HEK293 (cell line): ENCODE data around the gene CILP.

Source experiments
- CTCF ChIA-PET: fragments of 350-600 bp; formaldehyde crosslinking; extraction: SDS; loops from one replicate; lab custom pipeline; 2021; ENCODE audit warnings: antibody characterized with exemption; lab: Yijun Ruan, JAX
- POLR2A ChIA-PET: fragments of 300-600 bp; formaldehyde crosslinking; extraction: SDS; loops from one replicate; lab custom pipeline; 2020; ENCODE audit warnings: antibody characterized with exemption, inconsistent platforms; lab: Yijun Ruan, JAX
- H3K27ac ChIP-seq: fragments of 200-500 bp; sonication (Bioruptor generic); 2 replicates; pipeline ENCODE4 v1.5.1; 2014; ENCODE audit warnings: low read depth, low read length, control low read depth, inconsistent platforms; ENCODE audit errors: extremely low read depth
- H3K36me3 ChIP-seq, 2 experiments: fragments of 200-500 bp in 1 of 2; sonication (Bioruptor generic) in 1 of 2; 1 replicate in 1 of 2; 2 replicates in 1 of 2; pipeline ENCODE4 v1.5.1; 2014 to 2017; ENCODE audit warnings: inconsistent platforms in 2 of 2, low read length in 2 of 2; ENCODE audit not compliant: control insufficient read depth in 2 of 2, insufficient read depth in 1 of 2
- H3K4me1 ChIP-seq: fragments of 200-500 bp; sonication (Bioruptor generic); 2 replicates; pipeline ENCODE4 v1.5.1; 2014; ENCODE audit warnings: mild to moderate bottlenecking, low read length, inconsistent platforms; ENCODE audit not compliant: control insufficient read depth, insufficient read depth
- H3K4me3 ChIP-seq: 2 replicates; pipeline ENCODE4 v1.5.1; 2011; ENCODE audit warnings: low read depth, mild to moderate bottlenecking, control low read depth, low read length, moderate library complexity
- H3K9me3 ChIP-seq: fragments of 200-500 bp; sonication (Bioruptor generic); 2 replicates; pipeline ENCODE4 v1.5.1; 2014; ENCODE audit warnings: low read depth, low read length, inconsistent platforms; ENCODE audit not compliant: control insufficient read depth, insufficient read depth
- HOXC10 ChIP-seq: sonication (generic); formaldehyde crosslinking; IDR thresholded peaks from 2 replicates; pipeline ENCODE4 v1.8.1; 2023; ENCODE audit warnings: mild to moderate bottlenecking, missing genetic modification reagents
- MZF1 ChIP-seq: fragments of 450-650 bp; formaldehyde crosslinking; IDR thresholded peaks from 2 replicates; pipeline ENCODE4 v1.5.1; 2017; ENCODE audit warnings: missing biosample characterization, missing genetic modification characterization, borderline replicate concordance
- SCRT2 ChIP-seq: fragments of 450-650 bp; formaldehyde crosslinking; IDR thresholded peaks from 2 replicates; pipeline ENCODE4 v1.5.1; 2016; ENCODE audit warnings: missing biosample characterization, missing genetic modification characterization
- WT1 ChIP-seq: fragments of 450-650 bp; formaldehyde crosslinking; IDR thresholded peaks from 2 replicates; pipeline ENCODE4 v1.5.1; 2016; ENCODE audit warnings: missing biosample characterization, missing genetic modification characterization
- ZBTB1 ChIP-seq: fragments of 450-650 bp; formaldehyde crosslinking; IDR thresholded peaks from 2 replicates; pipeline ENCODE4 v1.5.1; 2016; ENCODE audit warnings: missing biosample characterization, missing genetic modification characterization
- ZIC2 ChIP-seq: fragments of 450-650 bp; formaldehyde crosslinking; IDR thresholded peaks from 2 replicates; pipeline ENCODE4 v1.5.1; 2016; ENCODE audit warnings: missing biosample characterization, missing genetic modification characterization
- ZNF10 ChIP-seq: fragments of 450-650 bp; formaldehyde crosslinking; IDR thresholded peaks from 2 replicates; pipeline ENCODE4 v1.5.1; 2017; ENCODE audit warnings: missing biosample characterization, missing genetic modification characterization
- ZNF132 ChIP-seq: fragments of 450-650 bp; formaldehyde crosslinking; IDR thresholded peaks from 2 replicates; pipeline ENCODE4 v1.5.1; 2017; ENCODE audit warnings: missing biosample characterization, missing genetic modification characterization, borderline replicate concordance
- ZNF157 ChIP-seq: fragments of 450-650 bp; formaldehyde crosslinking; IDR thresholded peaks from 2 replicates; pipeline ENCODE4 v1.5.1; 2016; ENCODE audit warnings: missing biosample characterization, missing genetic modification characterization
- ZNF202 ChIP-seq: fragments of 450-650 bp; formaldehyde crosslinking; IDR thresholded peaks from 2 replicates; pipeline ENCODE4 v1.5.1; 2016; ENCODE audit warnings: missing biosample characterization, missing genetic modification characterization, borderline replicate concordance
- ZNF239 ChIP-seq: fragments of 450-650 bp; formaldehyde crosslinking; IDR thresholded peaks from 2 replicates; pipeline ENCODE4 v1.5.1; 2016; ENCODE audit warnings: missing biosample characterization, missing genetic modification characterization
- ZNF311 ChIP-seq: fragments of 450-650 bp; formaldehyde crosslinking; IDR thresholded peaks from 2 replicates; pipeline ENCODE4 v1.5.1; 2017; ENCODE audit warnings: missing biosample characterization, missing genetic modification characterization, borderline replicate concordance
- ZNF335 ChIP-seq: fragments of 450-650 bp; formaldehyde crosslinking; conservative IDR thresholded peaks from 2 replicates; pipeline ENCODE4 v1.5.1; 2016; ENCODE audit warnings: missing biosample characterization, missing genetic modification characterization
- ZNF354C ChIP-seq: fragments of 450-650 bp; formaldehyde crosslinking; IDR thresholded peaks from 2 replicates; pipeline ENCODE4 v1.5.1; 2016; ENCODE audit warnings: missing biosample characterization, missing genetic modification characterization, low read depth, borderline replicate concordance
- TF ChIP-seq, protein P1 (sequence below): fragments of 450-650 bp; IDR thresholded peaks from 2 replicates; pipeline ENCODE4 v1.5.1; 2018; ENCODE audit warnings: missing biosample characterization, missing genetic modification characterization
- TF ChIP-seq, protein P2 (sequence below): fragments of 450-650 bp; formaldehyde crosslinking; IDR thresholded peaks from 2 replicates; pipeline ENCODE4 v1.5.1; 2016; ENCODE audit warnings: missing biosample characterization, missing genetic modification characterization
- TF ChIP-seq, protein P3 (sequence below): fragments of 450-650 bp; formaldehyde crosslinking; IDR thresholded peaks from 2 replicates; pipeline ENCODE4; 2016; ENCODE audit warnings: missing biosample characterization, missing genetic modification characterization
- TF ChIP-seq, protein P4 (sequence below): fragments of 450-650 bp; formaldehyde crosslinking; IDR thresholded peaks from 2 replicates; pipeline ENCODE4 v1.5.1; 2017; ENCODE audit warnings: missing biosample characterization, missing genetic modification characterization
- TF ChIP-seq, protein P5 (sequence below): fragments of 450-650 bp; formaldehyde crosslinking; IDR thresholded peaks from 2 replicates; pipeline ENCODE4 v1.5.1; 2016; ENCODE audit warnings: missing biosample characterization, missing genetic modification characterization
- TF ChIP-seq, protein P6 (sequence below): fragments of 450-650 bp; formaldehyde crosslinking; IDR thresholded peaks from 2 replicates; pipeline ENCODE4 v1.5.1; 2016; ENCODE audit warnings: missing biosample characterization, missing genetic modification characterization

Gene CILP

DNA sequence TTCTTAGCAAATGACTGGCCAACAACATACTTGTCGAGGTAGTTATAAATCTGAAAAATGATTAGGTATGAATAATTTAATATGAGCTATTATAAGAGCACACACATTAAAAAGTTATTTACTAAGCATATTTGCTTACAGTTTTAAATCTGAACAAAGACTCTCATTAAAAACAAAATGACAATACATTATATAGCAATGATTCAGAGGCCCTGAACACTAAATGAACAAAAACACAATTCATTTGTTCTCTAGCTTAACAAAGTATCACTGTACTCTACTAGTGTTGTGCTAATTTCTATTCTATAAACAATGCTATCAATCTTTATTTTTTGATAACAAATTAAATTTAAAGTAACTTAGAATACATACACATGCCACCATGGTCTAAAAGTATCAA, 47.1 kb downstream of the CILP start:
- POLR2A ChIA-PET, result interaction anchor here (0.5 to 0.6 kb wide), 2 partner anchors 21 to 1010 kb away, joined by 3 to 4 read pairs; partner anchors contain the start of gene CLPX
- CTCF ChIA-PET, result interaction anchor here (0.9 to 1.1 kb wide), 2 partner anchors 130 to 133 kb away, joined by 3 read pairs; no protein-coding TSS in a partner anchor
- Histone ChIP-seq H3K4me1 (no peaks in the 10 kb centered on the region), H3K36me3 (peaks cover 16 to 35% of the 10 kb centered on the region in 2 experiments), H3K9me3 (no peaks in the 10 kb centered on the region), H3K27ac (no peak overlapping the region), H3K4me3 (no peak overlapping the region)
- TF ChIP-seq, protein P1, sequence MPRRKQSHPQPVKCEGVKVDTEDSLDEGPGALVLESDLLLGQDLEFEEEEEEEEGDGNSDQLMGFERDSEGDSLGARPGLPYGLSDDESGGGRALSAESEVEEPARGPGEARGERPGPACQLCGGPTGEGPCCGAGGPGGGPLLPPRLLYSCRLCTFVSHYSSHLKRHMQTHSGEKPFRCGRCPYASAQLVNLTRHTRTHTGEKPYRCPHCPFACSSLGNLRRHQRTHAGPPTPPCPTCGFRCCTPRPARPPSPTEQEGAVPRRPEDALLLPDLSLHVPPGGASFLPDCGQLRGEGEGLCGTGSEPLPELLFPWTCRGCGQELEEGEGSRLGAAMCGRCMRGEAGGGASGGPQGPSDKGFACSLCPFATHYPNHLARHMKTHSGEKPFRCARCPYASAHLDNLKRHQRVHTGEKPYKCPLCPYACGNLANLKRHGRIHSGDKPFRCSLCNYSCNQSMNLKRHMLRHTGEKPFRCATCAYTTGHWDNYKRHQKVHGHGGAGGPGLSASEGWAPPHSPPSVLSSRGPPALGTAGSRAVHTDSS (tag by site-specific recombination), result no peak
- no peak for TF ChIP-seq ZNF311 (tag by site-specific recombination)
- TF ChIP-seq ZIC2 (tag by site-specific recombination), result no peak
- no peak for TF ChIP-seq ZNF10 (tag by site-specific recombination)
- TF ChIP-seq ZNF335, result no peak
- TF ChIP-seq, protein P2, sequence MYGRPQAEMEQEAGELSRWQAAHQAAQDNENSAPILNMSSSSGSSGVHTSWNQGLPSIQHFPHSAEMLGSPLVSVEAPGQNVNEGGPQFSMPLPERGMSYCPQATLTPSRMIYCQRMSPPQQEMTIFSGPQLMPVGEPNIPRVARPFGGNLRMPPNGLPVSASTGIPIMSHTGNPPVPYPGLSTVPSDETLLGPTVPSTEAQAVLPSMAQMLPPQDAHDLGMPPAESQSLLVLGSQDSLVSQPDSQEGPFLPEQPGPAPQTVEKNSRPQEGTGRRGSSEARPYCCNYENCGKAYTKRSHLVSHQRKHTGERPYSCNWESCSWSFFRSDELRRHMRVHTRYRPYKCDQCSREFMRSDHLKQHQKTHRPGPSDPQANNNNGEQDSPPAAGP (tag by site-specific recombination), result no peak
- TF ChIP-seq, protein P3, sequence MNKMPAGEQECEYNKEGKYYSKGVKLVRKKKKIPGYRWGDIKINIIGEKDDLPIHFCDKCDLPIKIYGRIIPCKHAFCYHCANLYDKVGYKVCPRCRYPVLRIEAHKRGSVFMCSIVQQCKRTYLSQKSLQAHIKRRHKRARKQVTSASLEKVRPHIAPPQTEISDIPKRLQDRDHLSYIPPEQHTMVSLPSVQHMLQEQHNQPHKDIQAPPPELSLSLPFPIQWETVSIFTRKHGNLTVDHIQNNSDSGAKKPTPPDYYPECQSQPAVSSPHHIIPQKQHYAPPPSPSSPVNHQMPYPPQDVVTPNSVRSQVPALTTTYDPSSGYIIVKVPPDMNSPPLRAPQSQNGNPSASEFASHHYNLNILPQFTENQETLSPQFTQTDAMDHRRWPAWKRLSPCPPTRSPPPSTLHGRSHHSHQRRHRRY, result no peak
- no peak for TF ChIP-seq WT1 (tag by site-specific recombination)
- TF ChIP-seq SCRT2 (tag by site-specific recombination), result no peak
- TF ChIP-seq, protein P4, sequence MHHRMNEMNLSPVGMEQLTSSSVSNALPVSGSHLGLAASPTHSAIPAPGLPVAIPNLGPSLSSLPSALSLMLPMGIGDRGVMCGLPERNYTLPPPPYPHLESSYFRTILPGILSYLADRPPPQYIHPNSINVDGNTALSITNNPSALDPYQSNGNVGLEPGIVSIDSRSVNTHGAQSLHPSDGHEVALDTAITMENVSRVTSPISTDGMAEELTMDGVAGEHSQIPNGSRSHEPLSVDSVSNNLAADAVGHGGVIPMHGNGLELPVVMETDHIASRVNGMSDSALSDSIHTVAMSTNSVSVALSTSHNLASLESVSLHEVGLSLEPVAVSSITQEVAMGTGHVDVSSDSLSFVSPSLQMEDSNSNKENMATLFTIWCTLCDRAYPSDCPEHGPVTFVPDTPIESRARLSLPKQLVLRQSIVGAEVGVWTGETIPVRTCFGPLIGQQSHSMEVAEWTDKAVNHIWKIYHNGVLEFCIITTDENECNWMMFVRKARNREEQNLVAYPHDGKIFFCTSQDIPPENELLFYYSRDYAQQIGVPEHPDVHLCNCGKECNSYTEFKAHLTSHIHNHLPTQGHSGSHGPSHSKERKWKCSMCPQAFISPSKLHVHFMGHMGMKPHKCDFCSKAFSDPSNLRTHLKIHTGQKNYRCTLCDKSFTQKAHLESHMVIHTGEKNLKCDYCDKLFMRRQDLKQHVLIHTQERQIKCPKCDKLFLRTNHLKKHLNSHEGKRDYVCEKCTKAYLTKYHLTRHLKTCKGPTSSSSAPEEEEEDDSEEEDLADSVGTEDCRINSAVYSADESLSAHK (tag by site-specific recombination), result no peak
- no peak for TF ChIP-seq ZNF202
- no peak for TF ChIP-seq ZNF132 (tag by site-specific recombination)
- TF ChIP-seq, protein P5, sequence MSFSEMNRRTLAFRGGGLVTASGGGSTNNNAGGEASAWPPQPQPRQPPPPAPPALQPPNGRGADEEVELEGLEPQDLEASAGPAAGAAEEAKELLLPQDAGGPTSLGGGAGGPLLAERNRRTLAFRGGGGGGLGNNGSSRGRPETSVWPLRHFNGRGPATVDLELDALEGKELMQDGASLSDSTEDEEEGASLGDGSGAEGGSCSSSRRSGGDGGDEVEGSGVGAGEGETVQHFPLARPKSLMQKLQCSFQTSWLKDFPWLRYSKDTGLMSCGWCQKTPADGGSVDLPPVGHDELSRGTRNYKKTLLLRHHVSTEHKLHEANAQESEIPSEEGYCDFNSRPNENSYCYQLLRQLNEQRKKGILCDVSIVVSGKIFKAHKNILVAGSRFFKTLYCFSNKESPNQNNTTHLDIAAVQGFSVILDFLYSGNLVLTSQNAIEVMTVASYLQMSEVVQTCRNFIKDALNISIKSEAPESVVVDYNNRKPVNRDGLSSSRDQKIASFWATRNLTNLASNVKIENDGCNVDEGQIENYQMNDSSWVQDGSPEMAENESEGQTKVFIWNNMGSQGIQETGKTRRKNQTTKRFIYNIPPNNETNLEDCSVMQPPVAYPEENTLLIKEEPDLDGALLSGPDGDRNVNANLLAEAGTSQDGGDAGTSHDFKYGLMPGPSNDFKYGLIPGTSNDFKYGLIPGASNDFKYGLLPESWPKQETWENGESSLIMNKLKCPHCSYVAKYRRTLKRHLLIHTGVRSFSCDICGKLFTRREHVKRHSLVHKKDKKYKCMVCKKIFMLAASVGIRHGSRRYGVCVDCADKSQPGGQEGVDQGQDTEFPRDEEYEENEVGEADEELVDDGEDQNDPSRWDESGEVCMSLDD (tag by site-specific recombination), result no peak
- TF ChIP-seq ZNF354C (tag by site-specific recombination), result no peak

DNA sequence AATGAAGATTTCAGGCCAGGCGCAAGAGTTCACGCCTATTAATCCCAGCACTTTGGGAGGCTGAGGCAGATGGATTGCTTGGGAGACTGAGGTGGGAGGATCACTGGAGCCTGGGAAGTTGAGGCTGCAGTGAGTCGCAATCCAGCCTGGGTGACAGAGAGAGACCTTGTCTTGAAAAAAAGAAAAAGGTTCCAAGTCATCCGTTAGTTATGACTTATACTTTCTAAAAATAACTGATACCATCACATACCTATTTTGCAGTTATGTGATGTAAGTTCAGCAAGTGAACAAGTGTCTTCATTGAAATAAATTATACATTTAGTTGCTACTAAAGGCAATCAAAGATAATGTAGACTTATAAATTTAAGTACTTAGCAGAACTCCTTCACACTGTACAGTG, 48.2 kb downstream of the CILP start:
- Histone ChIP-seq H3K9me3 (no peaks in the 10 kb centered on the region), H3K4me3 (no peak overlapping the region), H3K36me3 (peaks cover 25 to 46% of the 10 kb centered on the region in 2 experiments), H3K27ac (no peak overlapping the region), H3K4me1 (no peaks in the 10 kb centered on the region)
- POLR2A ChIA-PET, result no interaction called here
- TF ChIP-seq ZNF239 (no peak), HOXC10 (CRISPR knock-in tag) (no peak), ZNF157 (no peak), WT1 (tag by site-specific recombination) (no peak), ZBTB1 (tag by site-specific recombination) (no peak), MZF1 (tag by site-specific recombination) (no peak)
- TF ChIP-seq, protein P6, sequence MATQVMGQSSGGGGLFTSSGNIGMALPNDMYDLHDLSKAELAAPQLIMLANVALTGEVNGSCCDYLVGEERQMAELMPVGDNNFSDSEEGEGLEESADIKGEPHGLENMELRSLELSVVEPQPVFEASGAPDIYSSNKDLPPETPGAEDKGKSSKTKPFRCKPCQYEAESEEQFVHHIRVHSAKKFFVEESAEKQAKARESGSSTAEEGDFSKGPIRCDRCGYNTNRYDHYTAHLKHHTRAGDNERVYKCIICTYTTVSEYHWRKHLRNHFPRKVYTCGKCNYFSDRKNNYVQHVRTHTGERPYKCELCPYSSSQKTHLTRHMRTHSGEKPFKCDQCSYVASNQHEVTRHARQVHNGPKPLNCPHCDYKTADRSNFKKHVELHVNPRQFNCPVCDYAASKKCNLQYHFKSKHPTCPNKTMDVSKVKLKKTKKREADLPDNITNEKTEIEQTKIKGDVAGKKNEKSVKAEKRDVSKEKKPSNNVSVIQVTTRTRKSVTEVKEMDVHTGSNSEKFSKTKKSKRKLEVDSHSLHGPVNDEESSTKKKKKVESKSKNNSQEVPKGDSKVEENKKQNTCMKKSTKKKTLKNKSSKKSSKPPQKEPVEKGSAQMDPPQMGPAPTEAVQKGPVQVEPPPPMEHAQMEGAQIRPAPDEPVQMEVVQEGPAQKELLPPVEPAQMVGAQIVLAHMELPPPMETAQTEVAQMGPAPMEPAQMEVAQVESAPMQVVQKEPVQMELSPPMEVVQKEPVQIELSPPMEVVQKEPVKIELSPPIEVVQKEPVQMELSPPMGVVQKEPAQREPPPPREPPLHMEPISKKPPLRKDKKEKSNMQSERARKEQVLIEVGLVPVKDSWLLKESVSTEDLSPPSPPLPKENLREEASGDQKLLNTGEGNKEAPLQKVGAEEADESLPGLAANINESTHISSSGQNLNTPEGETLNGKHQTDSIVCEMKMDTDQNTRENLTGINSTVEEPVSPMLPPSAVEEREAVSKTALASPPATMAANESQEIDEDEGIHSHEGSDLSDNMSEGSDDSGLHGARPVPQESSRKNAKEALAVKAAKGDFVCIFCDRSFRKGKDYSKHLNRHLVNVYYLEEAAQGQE, result no peak
- CTCF ChIA-PET, result no interaction called here
